HepG2 (cell line): ENCODE measurements around the gene NME2. TPM values are rescaled to one million over a fixed set of nuclear protein-coding genes. Genes with fewer than 3 reads are reported as not detected.
A peak's percentile ranks its signal among the peaks of the same experiment; 100 is the strongest.

Experiments
- ARID3A ChIP-seq: IDR thresholded peaks from 2 replicates; pipeline ENCODE4 v1.6.1; 2012; ENCODE audit warnings: low read depth, low read length, improper control_type of control experiment
- ARNT2 ChIP-seq: sonication (generic); formaldehyde crosslinking; IDR thresholded peaks from 2 replicates; pipeline ENCODE4 v1.8.0; 2022; ENCODE audit warnings: mild to moderate bottlenecking, low read depth, missing genetic modification reagents, moderate library complexity
- ATF7 ChIP-seq, 2 experiments: fragments of 450-650 bp in 1 of 2; sonication (generic) in 1 of 2; formaldehyde crosslinking in 1 of 2; IDR thresholded peaks; 2 replicates each; pipeline versions ENCODE4 v1.4.0 to v1.6.1; 2016 to 2020; ENCODE audit warnings: antibody characterized with exemption in 1 of 2, mild to moderate bottlenecking in 1 of 2, missing genetic modification reagents in 1 of 2
- DDIT3 ChIP-seq: sonication (generic); formaldehyde crosslinking; IDR thresholded peaks from 2 replicates; pipeline ENCODE4 v1.4.0; 2020; ENCODE audit warnings: mild to moderate bottlenecking, missing genetic modification reagents
- DZIP1 ChIP-seq: sonication (generic); formaldehyde crosslinking; IDR thresholded peaks from 2 replicates; pipeline ENCODE4 v1.5.0; 2020; ENCODE audit warnings: mild to moderate bottlenecking, missing genetic modification reagents
- HDAC2 ChIP-seq: sonication (generic); formaldehyde crosslinking; IDR thresholded peaks from 2 replicates; pipeline ENCODE4 v1.4.0; 2020; ENCODE audit warnings: missing genetic modification reagents
- HNRNPH1 ChIP-seq: fragments of 200-400 bp; formaldehyde crosslinking; optimal IDR thresholded peaks from 2 replicates; pipeline ENCODE3; 2017; ENCODE audit warnings: mild to moderate bottlenecking, low read depth, low read length
- IRX3 ChIP-seq: sonication (generic); formaldehyde crosslinking; IDR thresholded peaks from 2 replicates; pipeline ENCODE4 v1.8.1; 2023; ENCODE audit warnings: mild to moderate bottlenecking, low read depth, missing genetic modification reagents, borderline replicate concordance
- LCORL ChIP-seq, 2 experiments: fragments of 450-650 bp in 1 of 2; sonication (generic) in 1 of 2; formaldehyde crosslinking in 1 of 2; IDR thresholded peaks; 2 replicates each; pipeline versions ENCODE4 v1.5.0 to v1.6.1; 2017 to 2020; ENCODE audit warnings: antibody characterized with exemption in 1 of 2, missing genetic modification reagents in 1 of 2
- NFKBIZ ChIP-seq: IDR thresholded peaks from 2 replicates; pipeline ENCODE4 v1.6.1; 2018; ENCODE audit warnings: missing genetic modification reagents, missing compliant biosample characterization
- SNAI1 ChIP-seq: sonication (generic); formaldehyde crosslinking; IDR thresholded peaks from 2 replicates; pipeline ENCODE4 v1.5.0; 2020; ENCODE audit warnings: mild to moderate bottlenecking, missing genetic modification reagents, borderline replicate concordance
- UBTF ChIP-seq: sonication (generic); formaldehyde crosslinking; IDR thresholded peaks from 2 replicates; pipeline ENCODE4 v1.4.0; 2020; ENCODE audit warnings: mild to moderate bottlenecking, missing genetic modification reagents
- ZBTB49 ChIP-seq: sonication (generic); formaldehyde crosslinking; IDR thresholded peaks from 2 replicates; pipeline ENCODE4 v1.4.0; 2020; ENCODE audit warnings: missing genetic modification reagents, borderline replicate concordance
- ZUFSP ChIP-seq: sonication (generic); formaldehyde crosslinking; IDR thresholded peaks from 2 replicates; pipeline ENCODE4 v1.9.0; 2021; ENCODE audit warnings: missing genetic modification reagents, mild to moderate bottlenecking, borderline replicate concordance
- polyA plus RNA-seq, 8 experiments: library from polyadenylated mRNA; depleted of rRNA in 3 of 8; stranded (reverse) in 7 of 8; unstranded in 1 of 8; fragments of >200 nt; fragmentation: Illumina TruSeq in 4 of 8; extraction: Trizol in 4 of 8; gene quantifications; 2 replicates each; pipeline versions ENCODE4 v1.2.1 to v1.2.3, GENCODE V29; 2011 to 2016; ENCODE audit warnings: low read depth in 4 of 8, missing spikeins in 1 of 8, mixed read lengths in 1 of 8; ENCODE audit not compliant: insufficient read depth in 1 of 8
- total RNA-seq, 5 experiments: library from RNA; depleted of rRNA; stranded (reverse); fragments of >200 nt; fragmentation: Illumina TruSeq; extraction: Trizol; gene quantifications; 2 replicates each; pipeline ENCODE4 v1.2.3, GENCODE V29; 2016; ENCODE audit warnings: low read depth in 1 of 5

Gene NME2
- total and polyA plus RNA-seq, 2 of the 13 experiments (the other 11 are each of a cell fraction or from before 2014, with no cell fraction given), result 790 to 1,213 TPM

GRCh38 chr17:51118330-51119195, 47.6 kb upstream of the NME2 start (continued):
- TF ChIP-seq ZUFSP (CRISPR knock-in tag) (no peak), HNRNPH1 (no peak), ZBTB49 (CRISPR knock-in tag) (no peak), NFKBIZ (CRISPR knock-in tag) (no peak), UBTF (CRISPR knock-in tag) (no peak), DZIP1 (CRISPR knock-in tag) (no peak), ARNT2 (no peak), SNAI1 (CRISPR knock-in tag) (no peak), LCORL (IDR thresholded peaks at IDR 0.05) (no peak), LCORL (CRISPR knock-in tag; IDR thresholded peaks at IDR 0.05) (0 out of 2 replicates have a peak, but pooled peaks have one; percentile 32), HDAC2 (CRISPR knock-in tag) (no peak), DDIT3 (CRISPR knock-in tag) (no peak), IRX3 (CRISPR knock-in tag) (no peak), ATF7 (IDR thresholded peaks at IDR 0.05) (no peak), ATF7 (CRISPR knock-in tag; IDR thresholded peaks at IDR 0.05) (no peak), ARID3A (no peak)
